ENCODE measurements around the gene TXNRD2.

The TXNRD2 gene

GRCh38 chr22:19941365-19942082, at the start of gene TXNRD2, which contains the start of gene COMT:
Gene TXNRD2, minus strand, starts transcription at chr22:19941818. Its CDS starts 15 bp downstream, at chr22:19941803.
Gene COMT, plus strand, starts transcription at chr22:19941772. Its CDS starts 20,755 bp downstream, at chr22:19962527.
- no peak for DNase-seq (ENCODE audit: low read depth, low spot score)

GRCh38 chr22:19991395-19991644, 49.7 kb upstream of the TXNRD2 start:
- DNase-seq (ENCODE audit: low read depth, low spot score): no peak

GRCh38 chr22:19990609-19991394, 49.2 kb upstream of the TXNRD2 start:
- no peak for DNase-seq (ENCODE audit: low read depth, low spot score)

GRCh38 chr22:19990188-19990587, 48.6 kb upstream of the TXNRD2 start:
- no peak for DNase-seq (ENCODE audit: low read depth, low spot score)

- DNase-seq (ENCODE audit: low read depth, low spot score): no peak
These were observed 48.1 kb upstream of the TXNRD2 start for GRCh38 chr22:19989725-19990067.

- no peak for DNase-seq (ENCODE audit: low read depth, low spot score)
These were observed 47.5 kb upstream of the TXNRD2 start for GRCh38 chr22:19988965-19989724.

GRCh38 chr22:19988331-19988808, 46.8 kb upstream of the TXNRD2 start:
- no peak for DNase-seq (ENCODE audit: low read depth, low spot score)

GRCh38 chr22:19987394-19988306, 46.0 kb upstream of the TXNRD2 start:
- DNase-seq (ENCODE audit: low read depth, low spot score): no peak

- DNase-seq (ENCODE audit: low read depth, low spot score): no peak
These were observed 45.1 kb upstream of the TXNRD2 start for GRCh38 chr22:19986410-19987341.

- DNase-seq (ENCODE audit: low read depth, low spot score): no peak
These were observed 44.4 kb upstream of the TXNRD2 start for GRCh38 chr22:19986011-19986409.

- no peak for DNase-seq (ENCODE audit: low read depth, low spot score)
These were observed 43.5 kb upstream of the TXNRD2 start for GRCh38 chr22:19984851-19985811.

GRCh38 chr22:19984201-19984753, 42.7 kb upstream of the TXNRD2 start:
- DNase-seq (ENCODE audit: low read depth, low spot score): no peak

GRCh38 chr22:19983741-19984140, 42.1 kb upstream of the TXNRD2 start:
- DNase-seq (ENCODE audit: low read depth, low spot score): no peak

- no peak for DNase-seq (ENCODE audit: low read depth, low spot score)
These were observed 41.5 kb upstream of the TXNRD2 start for GRCh38 chr22:19982991-19983578.

- no peak for DNase-seq (ENCODE audit: low read depth, low spot score)
These were observed 40.6 kb upstream of the TXNRD2 start for GRCh38 chr22:19981961-19982920.

- DNase-seq (ENCODE audit: low read depth, low spot score): no peak
These were observed 39.7 kb upstream of the TXNRD2 start for GRCh38 chr22:19981171-19981960.
